ENCODE data around the gene NCAM1. TPM values are rescaled to one million over a fixed set of nuclear protein-coding genes. Genes with fewer than 3 reads are reported as not detected.

The NCAM1 gene
- total RNA-seq, 1 experiment from 2014 or later, result 0.95 TPM

- no TSS peak for BruUV-seq (replicated peaks)
- no peaks in the 10 kb centered on the region for H3K36me3 ChIP-seq (ENCODE audit: control insufficient read depth, insufficient read depth, low read length)
- DNase-seq, result no peak
- intact Hi-C loops (cut with micrococcal nuclease; ENCODE audit: unreplicated experiment), result no loop called here
- no peaks in the 10 kb centered on the region for H3K9me3 ChIP-seq
- Mint-ChIP-seq H3K4me3 (ENCODE audit: unreplicated experiment) (no peak overlapping the region), H3K27ac (ENCODE audit: unreplicated experiment) (no peak overlapping the region), H3K9me3 (ENCODE audit: unreplicated experiment) (no peaks in the 10 kb centered on the region), H3K4me1 (ENCODE audit: low read depth, unreplicated experiment) (no peaks in the 10 kb centered on the region), H3K36me3 (ENCODE audit: insufficient read depth, unreplicated experiment) (no peaks in the 10 kb centered on the region), H3K27me3 (ENCODE audit: insufficient read depth, unreplicated experiment) (peaks cover 29% of the 10 kb centered on the region)
- H3K4me3 ChIP-seq (ENCODE audit: low read depth, low read length), result no peak overlapping the region
- ChIA-PET CTCF (no interaction called here), POLR2A (no interaction called here)
- TF ChIP-seq, protein P1, sequence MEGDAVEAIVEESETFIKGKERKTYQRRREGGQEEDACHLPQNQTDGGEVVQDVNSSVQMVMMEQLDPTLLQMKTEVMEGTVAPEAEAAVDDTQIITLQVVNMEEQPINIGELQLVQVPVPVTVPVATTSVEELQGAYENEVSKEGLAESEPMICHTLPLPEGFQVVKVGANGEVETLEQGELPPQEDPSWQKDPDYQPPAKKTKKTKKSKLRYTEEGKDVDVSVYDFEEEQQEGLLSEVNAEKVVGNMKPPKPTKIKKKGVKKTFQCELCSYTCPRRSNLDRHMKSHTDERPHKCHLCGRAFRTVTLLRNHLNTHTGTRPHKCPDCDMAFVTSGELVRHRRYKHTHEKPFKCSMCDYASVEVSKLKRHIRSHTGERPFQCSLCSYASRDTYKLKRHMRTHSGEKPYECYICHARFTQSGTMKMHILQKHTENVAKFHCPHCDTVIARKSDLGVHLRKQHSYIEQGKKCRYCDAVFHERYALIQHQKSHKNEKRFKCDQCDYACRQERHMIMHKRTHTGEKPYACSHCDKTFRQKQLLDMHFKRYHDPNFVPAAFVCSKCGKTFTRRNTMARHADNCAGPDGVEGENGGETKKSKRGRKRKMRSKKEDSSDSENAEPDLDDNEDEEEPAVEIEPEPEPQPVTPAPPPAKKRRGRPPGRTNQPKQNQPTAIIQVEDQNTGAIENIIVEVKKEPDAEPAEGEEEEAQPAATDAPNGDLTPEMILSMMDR (IDR thresholded peaks at IDR 0.05; ENCODE audit: insufficient read depth in 1 of 2, low read depth in 1 of 2, low read length in 1 of 2, severe bottlenecking in 1 of 2, unreplicated experiment in 1 of 2), result no peak
- peaks cover 1% of the 10 kb centered on the region; the same call in 1 of the 2 replicates for H3K27me3 ChIP-seq (replicated peaks; ENCODE audit: control insufficient read depth, insufficient read depth, low read length)
- H3K4me1 ChIP-seq, result no peaks in the 10 kb centered on the region
Observed at GRCh38 chr11:113091481-113091780, 130.2 kb downstream of the NCAM1 start.

DNA sequence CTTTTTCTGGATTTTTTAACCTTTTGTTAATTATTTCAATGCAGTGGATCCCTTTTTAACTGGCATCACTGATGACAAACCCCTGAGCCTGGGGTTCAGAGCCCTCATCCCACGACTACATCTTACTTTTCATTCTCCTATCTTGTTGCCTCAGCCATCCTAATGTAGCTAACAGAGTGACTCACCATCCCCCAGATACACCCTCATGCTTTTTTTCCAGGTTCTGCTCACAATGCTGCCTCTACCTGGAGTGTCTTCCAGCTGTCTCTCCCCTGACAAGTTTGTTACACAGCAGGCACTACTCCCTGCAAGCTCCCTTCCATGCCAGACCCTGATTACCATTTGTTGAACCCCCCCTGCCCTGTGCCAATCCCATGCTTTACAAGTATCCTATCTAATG, 135.4 kb downstream of the NCAM1 start:
- intact Hi-C loops (cut with micrococcal nuclease; ENCODE audit: unreplicated experiment), result no loop called here
- peaks cover 1% of the 10 kb centered on the region; the same call in 1 of the 2 replicates for H3K27me3 ChIP-seq (replicated peaks; ENCODE audit: control insufficient read depth, insufficient read depth, low read length)
- H3K9me3 Mint-ChIP-seq (ENCODE audit: unreplicated experiment), result no peaks in the 10 kb centered on the region
- H3K4me1 Mint-ChIP-seq (ENCODE audit: low read depth, unreplicated experiment), result no peaks in the 10 kb centered on the region
- CTCF ChIA-PET, result no interaction called here
- BruUV-seq (replicated peaks), result no TSS peak
- no peak overlapping the region for H3K27ac Mint-ChIP-seq (ENCODE audit: unreplicated experiment)
- H3K36me3 ChIP-seq (ENCODE audit: control insufficient read depth, insufficient read depth, low read length), result no peaks in the 10 kb centered on the region
- H3K9me3 ChIP-seq, result no peaks in the 10 kb centered on the region
- H3K4me3 Mint-ChIP-seq (ENCODE audit: unreplicated experiment), result no peak overlapping the region
- TF ChIP-seq, protein P1 (IDR thresholded peaks at IDR 0.05; ENCODE audit: insufficient read depth in 1 of 2, low read depth in 1 of 2, low read length in 1 of 2, severe bottlenecking in 1 of 2, unreplicated experiment in 1 of 2), result no peak
- H3K4me3 ChIP-seq (ENCODE audit: low read depth, low read length), result no peak overlapping the region
- H3K36me3 Mint-ChIP-seq (ENCODE audit: insufficient read depth, unreplicated experiment), result no peaks in the 10 kb centered on the region
- DNase-seq, result no peak
- POLR2A ChIA-PET, result no interaction called here
- no peaks in the 10 kb centered on the region for H3K4me1 ChIP-seq
- H3K27me3 Mint-ChIP-seq (ENCODE audit: insufficient read depth, unreplicated experiment), result peaks cover 17% of the 10 kb centered on the region

GRCh38 chr11:113103932-113104690, 142.9 kb downstream of the NCAM1 start:
- Histone ChIP-seq H3K4me3 (ENCODE audit: low read depth, low read length) (no peak overlapping the region), H3K4me1 (no peaks in the 10 kb centered on the region), H3K27me3 (replicated peaks; ENCODE audit: control insufficient read depth, insufficient read depth, low read length) (no peaks in the 10 kb centered on the region), H3K9me3 (no peaks in the 10 kb centered on the region), H3K36me3 (ENCODE audit: control insufficient read depth, insufficient read depth, low read length) (no peaks in the 10 kb centered on the region)
- H3K4me1 Mint-ChIP-seq (ENCODE audit: low read depth, unreplicated experiment), result no peaks in the 10 kb centered on the region
- H3K27ac Mint-ChIP-seq (ENCODE audit: unreplicated experiment), result no peak overlapping the region
- H3K36me3 Mint-ChIP-seq (ENCODE audit: insufficient read depth, unreplicated experiment), result no peaks in the 10 kb centered on the region
- no TSS peak for BruUV-seq (replicated peaks)
- no peaks in the 10 kb centered on the region for H3K9me3 Mint-ChIP-seq (ENCODE audit: unreplicated experiment)
- ChIA-PET POLR2A (no interaction called here), CTCF (no interaction called here)
- DNase-seq, result no peak
- no peak overlapping the region for H3K4me3 Mint-ChIP-seq (ENCODE audit: unreplicated experiment)
- TF ChIP-seq, protein P1 (IDR thresholded peaks at IDR 0.05; ENCODE audit: insufficient read depth in 1 of 2, low read depth in 1 of 2, low read length in 1 of 2, severe bottlenecking in 1 of 2, unreplicated experiment in 1 of 2), result no peak
- intact Hi-C loops (cut with micrococcal nuclease; ENCODE audit: unreplicated experiment), result no loop called here
- H3K27me3 Mint-ChIP-seq (ENCODE audit: insufficient read depth, unreplicated experiment), result peaks cover 26% of the 10 kb centered on the region
